ENCODE results near the gene CDSN.

CDSN gene

DNA sequence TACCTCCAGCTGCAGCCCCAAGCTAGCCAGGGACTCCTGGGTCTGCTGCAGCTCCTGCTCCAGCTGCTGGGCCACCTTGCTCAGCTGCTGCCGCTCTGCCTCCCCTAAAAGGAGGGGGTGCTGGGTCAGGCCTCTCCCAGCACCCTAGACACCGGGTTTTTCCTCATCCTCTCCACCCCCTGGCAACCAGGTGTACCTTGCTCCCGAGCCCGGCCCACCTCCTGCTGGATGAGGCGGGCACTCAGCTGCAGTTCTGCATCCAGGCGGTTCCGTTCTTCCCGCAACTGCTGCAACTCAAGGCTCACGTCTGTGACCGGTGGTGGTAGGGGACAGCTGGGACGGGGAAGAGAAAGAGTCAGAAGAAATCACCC is 24.7 kb upstream of the CDSN start:
- no peak for DNase-seq

DNA sequence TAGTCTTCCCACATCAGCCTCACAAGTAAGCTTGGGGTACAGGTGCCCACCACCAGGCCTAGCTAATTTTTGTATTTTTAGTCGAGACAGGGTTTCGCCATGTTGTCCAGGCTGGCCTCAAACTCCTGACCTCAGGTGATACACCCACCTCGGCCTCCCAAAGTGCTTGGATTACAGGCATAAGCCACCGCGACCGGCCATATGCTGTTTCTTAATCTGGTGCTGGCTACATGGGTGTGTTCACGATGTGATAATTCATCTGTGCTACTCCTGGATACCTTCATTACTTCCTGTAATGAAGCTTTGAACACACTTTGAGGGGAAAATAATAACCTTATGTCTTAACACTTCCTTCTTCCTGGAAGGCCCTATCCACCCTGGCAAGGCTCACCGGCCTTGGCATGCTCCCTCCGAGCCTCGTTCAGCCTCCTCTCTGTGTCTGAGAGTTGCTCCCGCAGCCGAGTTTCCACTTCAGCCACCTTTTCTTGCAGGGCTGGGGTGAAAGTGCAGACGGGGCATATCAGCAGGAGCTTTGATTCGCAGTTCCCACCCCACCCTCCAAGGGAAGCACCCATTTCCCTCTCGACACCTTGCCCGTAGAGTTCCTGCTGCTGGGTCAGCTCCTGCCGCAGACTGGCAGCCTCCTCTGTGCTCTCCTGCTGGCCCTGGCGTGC is 24.2 kb upstream of the CDSN start:
- no peak for DNase-seq

DNA sequence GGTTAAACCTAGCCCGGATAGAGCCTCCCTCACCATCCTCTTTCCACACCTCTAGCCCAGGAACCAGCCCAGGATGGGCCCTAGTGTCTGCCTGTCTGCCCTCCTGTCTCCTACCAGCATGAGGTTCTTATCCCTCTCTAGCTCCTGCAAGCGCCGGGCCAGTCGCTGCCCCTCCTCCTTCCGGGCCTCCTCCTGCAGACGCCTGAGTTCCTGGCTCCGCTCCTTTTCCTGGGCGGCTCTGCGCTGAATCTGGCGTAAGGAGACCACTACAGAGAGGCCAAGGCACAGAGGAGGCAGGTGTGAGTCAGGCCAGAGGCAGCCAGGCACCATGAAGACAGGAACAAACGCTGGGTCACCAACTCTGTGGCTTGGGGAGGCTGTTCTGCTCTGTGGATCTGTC is 22.9 kb upstream of the CDSN start:
- DNase-seq: no peak

DNA sequence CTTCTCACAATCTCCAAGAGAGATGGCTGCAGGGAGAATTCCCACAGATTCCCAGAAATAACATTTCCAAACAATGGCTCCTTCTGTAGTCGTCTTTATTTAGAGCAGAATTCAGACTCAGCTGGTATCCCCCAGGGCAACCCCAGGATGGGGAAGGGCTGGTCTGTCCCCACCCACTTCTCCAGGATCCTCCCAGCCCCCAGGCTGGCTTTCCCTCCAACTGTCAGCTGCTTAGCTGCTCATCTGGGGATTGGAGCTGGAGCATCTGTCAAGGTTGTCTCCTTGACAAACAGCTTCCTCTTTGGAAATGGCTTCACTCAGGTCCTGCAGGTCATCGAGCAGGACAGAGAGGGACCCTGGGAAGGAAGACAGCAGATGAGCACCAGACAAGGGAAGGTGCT is 22.1 kb upstream of the CDSN start:
- no peak for DNase-seq

DNA sequence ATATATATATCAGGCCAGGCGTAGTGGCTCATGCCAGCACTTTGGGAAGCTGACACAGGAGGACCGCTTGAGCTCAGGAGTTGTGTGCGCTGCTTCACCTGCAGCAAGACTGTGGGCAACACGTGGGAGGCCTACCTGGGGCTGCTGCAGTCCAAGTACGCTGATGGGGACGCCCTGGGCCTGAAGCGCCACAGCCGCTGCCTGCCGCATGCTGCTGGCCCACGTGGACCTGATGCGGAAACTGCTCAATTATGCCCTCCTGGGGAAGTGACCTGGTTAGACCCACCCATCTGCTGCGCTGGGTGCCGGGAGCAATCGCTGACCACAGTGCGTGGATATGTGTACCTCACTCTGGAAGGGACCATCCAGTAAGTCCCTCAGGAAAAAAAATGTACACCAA is 20.4 kb upstream of the CDSN start:
- DNase-seq: no peak

DNA sequence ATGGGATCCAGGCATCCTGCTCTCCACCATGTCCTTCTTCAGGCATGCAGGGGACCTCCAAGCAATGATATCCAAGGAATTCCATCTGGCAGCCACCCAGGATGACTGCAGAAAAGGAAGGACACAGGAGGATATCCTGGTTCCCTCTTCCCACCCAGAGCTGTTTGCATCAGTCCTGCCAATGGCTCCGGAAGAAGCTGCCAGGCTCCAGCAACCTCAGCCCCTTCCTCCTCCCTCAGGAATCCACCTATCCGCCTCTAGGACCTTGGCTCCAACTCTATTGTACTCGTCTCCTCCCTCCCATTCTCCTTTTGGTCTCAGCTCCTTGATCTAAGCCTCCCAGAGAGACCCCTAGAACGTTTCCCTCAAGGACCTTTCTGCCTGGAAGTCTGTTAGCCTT is 19.4 kb upstream of the CDSN start:
- no peak for DNase-seq

DNA sequence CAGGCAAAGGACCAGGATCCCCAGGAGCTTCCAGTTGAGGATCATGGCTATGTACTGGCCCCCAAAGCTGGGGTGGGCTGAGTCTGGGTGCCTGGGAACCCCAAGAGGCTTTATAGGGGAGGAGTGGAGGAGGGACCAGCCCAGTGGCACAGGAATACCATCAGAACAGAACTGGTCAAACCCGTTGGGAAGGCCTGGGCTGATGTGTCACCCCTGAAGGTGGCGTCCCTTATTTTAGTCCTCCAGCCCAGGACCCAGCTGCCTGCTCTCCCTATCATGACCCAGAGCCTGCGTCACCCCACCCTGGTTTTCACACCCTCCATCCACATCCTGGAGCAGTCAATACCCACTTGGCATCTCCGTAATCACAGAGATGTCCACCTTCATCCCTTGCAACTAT is 18.7 kb upstream of the CDSN start, which contains the start of gene PSORS1C2:
Gene PSORS1C2 (minus strand): TSS at position 85 of the 400 bp plus-strand sequence. CDS start 40 bp downstream, at position 45.
- DNase-seq: no peak

DNA sequence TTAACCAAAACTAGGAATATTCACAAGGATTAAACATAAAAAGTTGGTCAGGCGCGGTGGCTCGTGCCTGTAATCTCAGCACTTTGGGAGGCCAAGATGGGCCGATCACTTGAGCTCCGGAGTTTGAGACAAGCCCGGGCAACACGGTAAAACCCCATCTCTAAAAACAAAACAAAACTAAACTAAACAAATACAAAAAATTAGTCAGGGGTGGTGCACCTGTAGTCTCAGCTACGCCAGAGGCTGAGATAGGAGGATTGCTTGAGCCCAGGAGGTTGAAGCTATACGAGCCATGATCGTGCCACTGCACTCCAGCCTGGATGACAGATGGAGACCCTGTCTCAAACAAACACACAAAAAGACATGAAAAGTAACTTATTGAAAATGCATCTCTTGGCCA is 15.5 kb upstream of the CDSN start:
- no peak for DNase-seq

DNA sequence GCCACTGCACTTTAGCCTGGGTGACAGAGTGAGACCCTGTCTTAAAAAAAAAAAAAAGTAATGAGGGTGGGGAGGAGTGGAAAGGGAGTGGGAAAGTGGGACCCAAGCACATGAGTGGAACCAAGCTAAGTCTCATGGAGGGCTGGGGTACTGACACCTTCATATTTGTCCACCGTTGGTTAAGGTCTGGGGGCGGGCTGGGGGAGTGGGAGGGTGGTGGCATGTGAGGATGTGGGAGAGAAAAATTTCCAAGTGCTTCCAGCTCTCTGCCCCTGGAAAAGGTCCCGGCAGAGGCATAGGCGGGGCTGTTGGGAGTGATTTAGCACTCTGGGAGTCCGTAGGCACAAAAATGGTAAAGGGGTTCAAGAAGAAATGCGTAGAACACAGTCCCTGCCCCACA is 12.6 kb upstream of the CDSN start:
- DNase-seq: no peak

DNA sequence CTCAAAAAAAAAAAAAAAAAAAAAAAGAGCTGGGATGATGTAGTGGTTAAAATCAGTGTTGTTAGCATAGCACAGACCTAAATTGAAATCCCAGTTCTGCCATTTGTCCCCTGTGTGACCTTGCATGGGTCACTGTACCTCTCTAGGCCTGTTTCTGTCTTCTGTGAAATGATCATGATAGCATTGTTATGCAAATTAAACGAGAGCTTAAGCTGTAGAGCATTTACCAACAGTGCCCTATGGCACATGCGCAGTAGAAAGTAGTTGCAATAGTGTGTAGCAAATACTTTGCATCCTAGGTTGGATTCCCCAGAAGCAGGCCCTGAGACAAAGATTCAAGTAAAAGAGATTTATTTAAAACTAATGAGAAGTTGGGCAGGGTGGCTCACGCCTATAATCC is 11.3 kb upstream of the CDSN start:
- no peak for DNase-seq

DNA sequence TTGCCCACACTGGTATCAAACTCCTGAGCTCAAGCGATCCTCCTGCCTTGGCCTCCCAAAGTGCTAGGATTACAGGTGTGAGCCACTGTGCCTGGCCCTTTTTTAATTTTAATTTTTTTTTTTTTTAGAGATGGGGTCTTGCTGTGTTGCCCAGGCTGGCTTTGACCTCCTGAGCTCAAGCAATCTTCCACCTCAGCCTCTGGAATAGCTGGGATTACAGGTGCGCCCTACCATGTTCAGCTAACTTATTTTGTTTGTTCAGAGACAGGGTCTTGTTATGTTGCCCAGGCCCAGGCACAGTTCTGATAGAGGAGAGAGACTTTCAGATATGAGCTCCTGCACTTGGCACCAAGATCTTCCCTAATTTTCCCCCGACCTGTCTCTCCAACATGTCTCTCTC is 10.5 kb upstream of the CDSN start:
- DNase-seq: no peak

DNA sequence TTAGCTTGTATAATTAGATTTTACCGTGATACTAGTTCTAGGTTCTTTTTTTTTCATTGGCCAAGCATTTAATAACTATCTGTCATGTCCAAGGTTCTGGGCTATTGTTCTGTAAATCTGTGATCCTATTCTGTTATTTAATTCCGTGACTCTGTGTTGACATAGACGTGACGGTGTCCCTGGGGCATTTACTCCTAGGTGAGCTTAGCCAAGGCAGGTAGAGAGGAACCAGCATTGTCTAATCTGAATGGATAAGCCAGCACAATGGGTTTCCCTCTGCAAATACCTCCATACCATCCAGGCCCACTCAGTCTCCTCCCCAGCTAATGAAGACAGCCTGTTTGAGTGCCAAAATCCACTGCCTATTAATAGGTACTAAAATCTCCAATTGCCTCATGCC is 8.9 kb upstream of the CDSN start:
- DNase-seq: no peak

DNA sequence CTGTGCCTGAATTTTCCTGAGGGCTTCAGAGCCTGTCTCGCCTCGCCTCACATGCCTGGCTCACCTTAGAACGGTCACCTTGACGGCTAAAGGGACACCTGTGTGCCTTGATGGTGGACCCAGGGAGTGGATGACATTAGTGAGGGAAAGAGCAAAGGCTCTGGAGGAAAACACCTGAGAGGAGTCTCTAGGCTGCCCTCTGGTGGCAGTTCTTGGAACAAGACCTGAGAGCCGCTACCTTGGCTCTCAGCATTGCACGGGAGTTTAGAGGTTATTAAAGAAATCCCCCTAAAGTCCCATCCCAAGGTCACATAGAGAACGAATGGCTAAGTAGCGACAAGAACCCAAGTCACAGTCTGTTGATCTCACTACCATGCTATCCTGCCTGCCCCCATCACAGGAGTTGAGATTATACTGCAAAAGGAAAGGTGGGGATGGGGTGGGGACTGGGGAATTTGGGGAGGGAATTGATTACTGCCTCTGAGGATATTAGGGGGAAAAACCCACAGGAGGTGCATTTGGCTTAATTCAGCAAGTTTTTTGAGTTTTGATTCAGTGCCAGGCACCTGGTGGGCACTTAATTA is 7.9 kb upstream of the CDSN start:
- DNase-seq: peak; percentile 63

DNA sequence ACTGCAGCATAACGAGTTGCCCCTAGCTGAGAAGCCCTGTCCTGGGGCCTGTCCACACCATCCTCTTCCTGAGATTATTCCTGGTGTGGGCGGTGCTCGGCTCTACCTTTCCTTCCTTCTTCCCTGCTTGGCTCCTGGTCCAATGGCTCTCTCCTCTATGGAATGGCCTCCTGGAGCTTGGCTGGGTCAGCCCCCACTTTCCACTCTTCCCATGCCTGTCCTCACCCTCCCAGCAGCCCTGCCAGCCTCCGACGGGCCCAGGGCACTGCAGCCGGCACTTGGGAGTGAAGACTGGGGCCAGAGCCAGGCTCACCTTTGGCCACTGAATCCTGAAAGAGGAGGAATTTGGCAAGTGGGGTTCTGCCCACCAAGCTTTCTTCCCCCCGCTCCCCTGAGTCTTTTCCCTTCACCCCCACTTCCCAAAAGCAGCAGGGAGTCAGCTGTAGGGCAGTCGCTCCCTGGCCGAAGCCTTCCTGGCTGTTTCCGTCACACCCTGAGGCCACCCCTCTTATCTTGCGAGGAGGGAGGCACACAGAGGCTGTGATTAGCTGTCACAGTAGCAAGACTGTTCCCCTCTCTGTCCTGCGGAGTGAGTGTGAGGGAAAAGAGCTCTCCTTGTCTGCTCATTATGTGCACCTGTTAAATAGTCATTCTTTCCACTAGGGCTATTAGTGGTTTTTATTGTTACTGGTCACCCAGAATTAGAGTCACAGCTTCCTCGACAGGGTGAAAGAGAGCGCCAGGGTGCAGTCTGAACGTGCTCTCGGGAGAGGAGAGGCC is 6.3 kb upstream of the CDSN start:
- DNase-seq: no peak

DNA sequence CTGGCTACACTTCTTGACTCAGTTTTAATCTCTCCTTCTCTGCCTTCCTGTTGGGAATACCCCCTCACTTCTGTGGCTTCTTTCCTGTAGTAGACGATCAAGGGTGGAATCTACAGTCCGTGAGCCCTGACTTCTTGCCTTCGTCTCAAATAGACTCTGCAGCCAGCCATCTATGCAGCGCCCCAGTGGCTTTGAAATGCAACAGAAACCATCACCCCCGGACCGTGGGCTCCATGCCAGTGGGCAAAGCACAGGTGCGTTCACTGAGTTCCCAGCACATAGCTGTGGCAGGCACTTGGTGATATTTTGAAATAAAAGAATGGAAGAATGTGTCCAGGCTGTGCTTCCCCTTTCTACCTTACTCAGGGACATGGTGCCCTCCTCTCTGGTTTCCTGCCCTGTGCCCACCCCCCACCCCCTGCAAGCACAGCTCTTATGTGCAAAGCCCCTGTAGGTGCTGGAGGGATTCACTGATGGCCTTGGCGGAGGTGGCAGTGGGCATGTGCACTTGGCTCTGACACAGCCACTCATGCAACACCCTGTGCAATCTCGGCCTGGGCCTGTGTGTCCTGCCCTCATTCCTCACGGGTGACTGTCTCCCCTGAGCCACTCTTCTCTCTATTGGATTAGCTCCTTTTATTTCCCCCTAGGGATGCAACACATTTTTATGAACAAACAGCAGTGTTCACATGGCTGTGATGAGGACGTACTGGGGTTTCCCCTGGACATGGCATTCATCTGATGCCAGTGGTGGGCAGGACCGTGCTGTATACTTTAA is 5.5 kb upstream of the CDSN start:
- no peak for DNase-seq

DNA sequence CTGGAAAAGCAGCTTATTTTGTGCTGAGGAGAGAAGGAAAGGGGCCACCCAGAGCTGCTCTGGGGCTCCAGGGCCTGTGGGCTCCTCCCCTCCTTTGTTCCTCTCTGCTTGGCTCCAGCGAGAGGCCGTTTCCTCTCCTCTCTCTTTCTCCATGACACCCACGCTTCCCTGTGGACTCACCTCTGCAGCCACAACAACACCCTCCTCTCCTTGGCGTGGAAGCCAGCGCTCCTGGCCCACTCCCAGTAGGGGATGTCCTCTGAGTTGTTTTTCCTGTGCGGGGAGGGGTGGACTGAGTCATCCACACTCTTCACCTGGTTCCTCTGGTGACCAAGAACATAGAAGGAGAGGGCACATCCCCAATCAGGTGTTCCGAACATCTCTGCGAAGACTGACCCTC is 4.9 kb upstream of the CDSN start:
- DNase-seq: no peak

DNA sequence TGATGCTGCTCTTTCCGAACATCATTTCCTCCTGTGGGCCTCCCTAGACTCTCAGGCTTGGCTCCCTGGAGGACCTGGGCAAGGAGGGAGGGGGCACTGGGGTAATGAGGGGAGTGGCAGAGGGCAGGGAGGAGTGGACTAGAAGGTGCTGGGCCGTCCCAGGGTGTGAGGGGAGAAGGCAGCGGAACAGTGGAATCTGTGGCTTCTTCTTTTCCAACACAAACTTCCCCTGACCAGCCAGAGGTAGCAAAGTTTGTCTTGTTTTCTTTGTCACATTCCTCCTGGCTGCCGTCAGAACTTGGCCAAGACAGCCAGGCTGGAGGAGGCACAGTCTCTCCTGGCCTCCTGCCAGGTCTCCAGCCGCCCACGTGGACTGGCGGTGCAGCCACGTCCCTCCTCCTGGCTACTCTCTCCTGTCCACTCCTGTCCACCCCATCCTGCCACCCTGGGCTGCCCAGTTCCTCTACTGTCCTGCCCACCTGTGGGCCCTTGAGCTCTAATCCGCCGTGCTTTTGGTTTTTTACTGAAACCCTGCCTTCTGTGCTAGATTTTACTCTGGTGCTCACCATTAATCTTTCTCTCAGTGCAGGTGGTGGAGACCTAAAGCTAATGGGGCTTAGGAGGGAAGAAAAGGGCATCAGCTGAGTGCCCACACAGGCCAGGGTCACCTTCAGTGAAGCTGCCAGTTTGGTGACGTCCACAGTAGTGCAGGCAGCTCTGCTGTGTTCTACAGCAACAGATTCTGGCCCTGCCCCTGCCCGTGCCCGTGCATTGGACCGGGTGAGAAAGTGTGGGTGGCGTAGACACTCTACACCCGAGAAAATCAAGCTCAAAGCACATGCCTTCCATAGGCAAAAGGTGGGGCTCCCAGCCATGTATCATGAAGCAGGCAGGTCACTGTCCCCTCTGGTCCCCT is 2.8 kb upstream of the CDSN start:
- no peak for DNase-seq

DNA sequence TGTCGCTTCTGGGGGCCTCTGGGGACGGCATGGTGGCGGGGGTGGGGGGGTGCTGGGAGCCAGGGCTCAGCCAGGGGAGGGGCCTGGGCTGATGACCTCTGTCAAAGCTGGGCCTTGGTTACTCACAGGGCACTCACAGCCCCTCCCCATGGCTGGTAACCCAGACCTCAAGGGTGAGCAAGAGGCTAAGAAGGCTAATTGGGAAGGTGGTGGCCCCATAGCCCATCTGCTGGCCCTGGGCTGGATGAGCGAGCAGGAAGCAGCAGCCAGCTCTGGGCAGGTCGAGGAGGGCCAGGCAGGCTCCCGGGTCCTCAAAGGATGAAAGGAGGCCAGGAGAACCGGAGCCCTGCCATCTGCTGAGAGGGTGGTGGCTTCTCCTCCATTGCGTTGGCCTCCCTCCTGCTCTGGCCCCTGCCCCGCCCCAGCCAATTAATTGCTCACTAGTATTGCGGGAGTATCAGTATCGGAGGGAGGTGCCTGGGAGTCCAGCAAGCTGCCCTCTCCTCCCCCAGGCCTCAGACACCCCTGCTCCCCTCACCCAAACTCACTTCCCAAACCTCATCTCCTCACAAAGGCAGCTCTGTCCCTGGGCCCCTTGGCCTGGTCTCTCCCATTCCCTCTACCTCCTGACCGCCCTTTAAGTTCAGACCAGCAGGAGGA is 1.0 kb upstream of the CDSN start:
- DNase-seq: no peak

DNA sequence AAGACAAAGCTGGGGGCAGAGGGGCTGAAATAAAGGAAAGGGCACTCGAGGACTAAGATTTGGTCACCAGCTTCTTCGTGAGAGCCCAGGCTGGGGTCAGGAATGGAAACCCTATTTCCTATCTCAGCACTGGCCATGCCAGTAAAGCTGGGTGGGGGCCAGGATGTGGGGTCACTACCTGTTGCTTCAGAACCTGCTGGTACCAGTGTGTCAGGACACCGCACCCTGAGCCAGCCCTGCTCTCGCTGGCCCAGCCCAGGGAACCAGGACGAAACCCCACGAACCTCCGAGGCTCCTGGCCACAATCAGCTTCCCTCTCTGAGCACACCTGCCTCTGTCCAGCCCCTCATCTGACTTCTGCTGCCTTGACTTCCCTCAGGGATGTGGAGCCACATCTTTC is 2.1 kb downstream of the CDSN start:
- no peak for DNase-seq

DNA sequence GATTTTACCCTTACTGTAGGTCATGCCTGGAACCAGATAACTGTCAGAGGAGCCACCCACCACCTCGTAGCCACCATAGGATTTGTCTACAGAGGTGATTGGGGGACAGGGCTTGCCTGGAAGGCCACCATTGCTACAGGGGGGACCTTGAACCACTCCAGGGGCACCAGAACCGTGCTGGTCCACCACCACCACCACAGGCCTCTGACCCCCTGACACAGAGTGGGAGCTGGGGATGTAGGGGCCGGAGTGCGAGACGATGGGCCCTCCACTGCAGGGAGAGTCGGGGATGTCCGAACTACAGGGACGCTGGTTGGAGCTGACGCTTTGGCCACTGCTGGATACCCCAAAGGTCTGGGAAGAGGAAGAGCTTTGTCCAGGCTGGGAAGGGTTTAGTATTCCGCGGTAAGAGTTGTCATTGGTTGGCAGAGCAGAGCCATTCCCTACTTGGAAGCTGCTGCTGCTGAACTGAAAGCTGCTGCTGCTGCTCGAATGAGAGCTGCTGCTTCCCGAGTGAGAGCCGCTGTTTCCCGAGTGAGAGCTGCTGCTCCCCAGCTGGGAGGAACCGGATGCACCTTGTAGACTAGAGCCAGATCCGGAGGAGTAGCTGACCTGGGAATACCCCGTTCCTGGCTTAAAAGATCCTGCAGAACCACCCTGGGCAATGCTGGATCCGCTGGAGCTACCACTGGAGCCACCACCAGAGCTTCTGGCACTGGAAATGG is 3.4 kb downstream of the CDSN start:
- no peak for DNase-seq

DNA sequence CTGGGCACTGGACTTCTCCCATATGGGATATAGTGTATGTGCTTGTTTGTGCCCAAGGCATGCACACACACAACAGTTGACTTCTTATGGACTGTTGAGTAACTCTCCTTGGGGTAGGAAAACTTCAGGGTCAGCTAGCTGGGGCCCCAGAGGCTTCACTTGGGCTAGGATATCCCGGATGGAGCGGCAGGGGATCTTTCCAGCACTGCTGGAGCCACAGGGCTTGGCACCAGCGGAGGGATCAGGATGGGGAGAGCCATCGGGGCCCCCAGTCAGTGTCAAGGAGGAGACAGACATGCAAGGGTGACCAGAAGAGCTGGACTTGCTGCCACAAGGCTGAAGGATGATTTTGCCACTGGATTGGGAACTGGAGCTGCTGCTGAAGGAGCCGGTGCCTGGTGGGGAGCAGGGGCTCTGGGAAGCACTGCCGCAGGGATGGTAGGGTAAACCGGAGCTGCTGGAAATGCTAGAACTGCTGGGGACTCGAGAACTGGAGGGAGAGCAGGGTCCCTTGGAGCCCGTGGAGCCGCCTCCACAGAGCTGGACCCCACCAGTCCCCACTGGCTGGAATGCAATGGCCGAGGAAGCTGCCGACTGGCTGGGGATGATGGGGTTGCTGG is 4.2 kb downstream of the CDSN start:
- no peak for DNase-seq

All from stimulated activated CD4-positive, alpha-beta T cell treated with anti-CD3 and anti-CD28 coated beads, Interleukin-1b, Interleukin-23, amount 100 ng/mL, for 48 hours (primary cell).